Activated T-helper 2 cell treated with anti-CD3 and anti-CD28 coated beads, Interferon-gamma antibody, Interleukin-2, Interleukin-4, amounts not matched to agents 10 μg/mL and 5 μg/mL and 100 μg/mL, durations not matched to agents 14 hours and 24 hours and 36 hours (primary cell): ENCODE results near the gene SMIM41. TPM values are rescaled to one million over a fixed set of nuclear protein-coding genes. Genes with fewer than 3 reads are reported as not detected.

Source experiments
- DNase-seq: peaks from one replicate; pipeline ENCODE4 v3.0.0; 2021; ENCODE audit warnings: low spot score
- H3K27ac Mint-ChIP-seq: one replicate; pipeline ENCODE4 v1.8.0; 2021; ENCODE audit warnings: mixed read lengths
- H3K27me3 Mint-ChIP-seq: one replicate; pipeline ENCODE4 v1.8.0; 2021; ENCODE audit warnings: low read depth, mixed read lengths
- H3K36me3 Mint-ChIP-seq: one replicate; pipeline ENCODE4 v1.8.0; 2021; ENCODE audit warnings: low read depth, mixed read lengths
- H3K4me1 Mint-ChIP-seq: one replicate; pipeline ENCODE4 v1.8.0; 2021; ENCODE audit warnings: low read depth, mixed read lengths
- H3K4me3 Mint-ChIP-seq: one replicate; pipeline ENCODE4 v1.8.0; 2021; ENCODE audit warnings: low read depth, mild to moderate bottlenecking, moderate library complexity, mixed read lengths
- H3K9me3 Mint-ChIP-seq: one replicate; pipeline ENCODE4 v1.8.0; 2021; ENCODE audit warnings: mixed read lengths
- intact Hi-C: fragments of 100-400 bp; cut with micrococcal nuclease; formaldehyde crosslinking; loops from one replicate; pipeline ENCODE4 v1.15.1; 2023
- total RNA-seq: library from RNA; stranded (reverse); gene quantifications from 2 replicates; pipeline ENCODE4 v1.2.3, GENCODE V29; 2022

SMIM41 gene
- total RNA-seq, 1 donor from 2014 or later: 0.16 TPM

DNA sequence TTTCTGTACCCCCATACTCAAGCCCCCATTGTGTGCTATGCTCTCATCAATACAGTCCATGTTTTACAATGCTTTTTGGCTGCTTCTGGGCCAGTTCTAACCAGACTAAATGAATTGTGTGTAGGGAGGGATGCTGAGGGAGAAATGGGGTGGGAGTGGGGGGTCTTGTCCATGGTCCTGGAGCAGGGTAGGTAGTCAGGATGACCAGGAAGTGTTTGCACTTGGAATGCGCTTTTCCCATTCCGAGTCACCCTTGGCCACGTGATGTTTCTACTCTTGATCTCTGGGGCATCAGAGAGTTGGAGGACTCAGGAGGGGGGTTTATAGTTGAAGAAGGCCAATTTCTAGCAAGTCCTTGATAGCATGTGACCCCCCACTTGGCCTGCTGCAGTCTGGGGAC lies 1.2 kb upstream of the SMIM41 start:
- peaks cover 47% of the 10 kb centered on the region for H3K36me3 Mint-ChIP-seq
- intact Hi-C loops: no loop called here

DNA sequence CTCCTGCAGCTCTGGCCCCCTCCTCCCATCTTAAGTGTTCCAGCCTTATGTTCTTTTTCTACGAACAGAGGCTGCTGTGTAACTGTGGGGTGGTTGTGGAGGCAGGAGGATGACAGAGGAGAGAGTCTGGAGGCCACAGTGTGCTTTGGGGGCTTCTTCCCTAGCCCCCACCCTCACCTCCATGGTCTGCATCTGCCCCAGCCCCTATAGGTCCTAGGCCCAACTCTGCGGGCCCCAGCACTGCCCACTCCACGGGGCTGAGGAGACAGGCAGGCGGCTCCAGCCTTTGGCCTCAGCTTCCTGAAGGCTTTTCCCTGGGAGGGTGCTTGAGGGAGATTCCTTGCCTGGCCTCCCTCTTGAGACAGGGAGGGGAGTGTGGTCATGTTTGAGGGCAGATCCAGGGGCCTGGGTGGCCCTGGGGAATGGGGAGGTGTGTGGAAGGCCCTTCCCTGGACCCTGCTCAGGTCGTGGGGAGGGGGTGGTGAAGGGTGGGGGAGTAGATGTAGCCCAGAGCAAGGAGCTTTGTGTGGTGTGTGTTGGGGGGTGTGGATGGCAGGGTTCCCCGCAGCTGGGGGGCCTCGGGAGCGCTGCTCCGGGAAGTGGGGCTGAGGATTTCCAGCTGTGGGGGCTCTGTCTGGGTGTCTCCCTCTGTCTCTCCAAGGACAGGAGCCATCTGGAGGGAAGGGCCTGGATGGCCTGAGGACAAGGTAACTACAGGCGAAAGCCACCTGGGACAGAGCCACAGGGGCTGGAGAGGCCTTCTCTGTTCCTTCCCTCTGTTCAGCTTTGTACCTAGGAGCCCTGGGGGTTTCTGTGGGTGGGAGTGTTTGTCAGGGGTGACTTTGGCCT lies 1.1 kb downstream of the SMIM41 start:
- Mint-ChIP-seq H3K27me3 (no peaks in the 10 kb centered on the region), H3K36me3 (peaks cover 26% of the 10 kb centered on the region), H3K4me1 (peaks cover 4% of the 10 kb centered on the region), H3K9me3 (no peaks in the 10 kb centered on the region), H3K4me3 (no peak overlapping the region), H3K27ac (no peak overlapping the region)
- intact Hi-C loops: no loop called here
- DNase-seq: no peak

More for the DNA sequence above, 1.2 kb upstream of the SMIM41 start:
- Mint-ChIP-seq H3K27me3 (no peaks in the 10 kb centered on the region), H3K4me1 (peaks cover 8% of the 10 kb centered on the region), H3K9me3 (no peaks in the 10 kb centered on the region), H3K4me3 (no peak overlapping the region), H3K27ac (no peak overlapping the region)
- DNase-seq: no peak

DNA sequence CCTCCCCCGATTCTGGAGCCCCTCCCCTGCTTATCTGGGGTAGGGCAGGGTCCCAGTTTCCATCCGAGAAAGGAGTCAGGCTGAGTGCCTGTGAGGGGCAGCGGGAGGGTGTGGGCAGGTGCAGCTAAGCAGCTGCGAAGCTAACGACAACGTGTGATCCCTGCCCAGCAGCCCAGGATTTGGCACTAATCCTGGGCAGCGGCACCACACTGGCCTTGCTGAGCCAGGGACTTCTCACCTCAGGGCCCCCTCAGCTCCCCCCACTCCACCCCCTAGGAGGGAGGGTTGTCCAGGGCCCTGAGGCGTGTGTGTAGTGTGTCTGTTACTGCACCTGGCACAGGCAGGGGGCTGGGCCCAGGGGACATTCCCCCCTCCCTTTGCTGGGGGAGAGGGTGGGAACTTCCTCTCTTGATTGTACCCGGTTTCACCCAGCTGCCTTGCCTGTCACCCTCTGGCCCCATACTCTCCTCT lies 1.8 kb downstream of the SMIM41 start:
- no peak for DNase-seq
- H3K4me3 Mint-ChIP-seq: no peak overlapping the region
- H3K27ac Mint-ChIP-seq: no peak overlapping the region
- intact Hi-C loops: no loop called here
- H3K4me1 Mint-ChIP-seq: peaks cover 3% of the 10 kb centered on the region
- peaks cover 22% of the 10 kb centered on the region for H3K36me3 Mint-ChIP-seq
- H3K27me3 Mint-ChIP-seq: no peaks in the 10 kb centered on the region
- no peaks in the 10 kb centered on the region for H3K9me3 Mint-ChIP-seq

DNA sequence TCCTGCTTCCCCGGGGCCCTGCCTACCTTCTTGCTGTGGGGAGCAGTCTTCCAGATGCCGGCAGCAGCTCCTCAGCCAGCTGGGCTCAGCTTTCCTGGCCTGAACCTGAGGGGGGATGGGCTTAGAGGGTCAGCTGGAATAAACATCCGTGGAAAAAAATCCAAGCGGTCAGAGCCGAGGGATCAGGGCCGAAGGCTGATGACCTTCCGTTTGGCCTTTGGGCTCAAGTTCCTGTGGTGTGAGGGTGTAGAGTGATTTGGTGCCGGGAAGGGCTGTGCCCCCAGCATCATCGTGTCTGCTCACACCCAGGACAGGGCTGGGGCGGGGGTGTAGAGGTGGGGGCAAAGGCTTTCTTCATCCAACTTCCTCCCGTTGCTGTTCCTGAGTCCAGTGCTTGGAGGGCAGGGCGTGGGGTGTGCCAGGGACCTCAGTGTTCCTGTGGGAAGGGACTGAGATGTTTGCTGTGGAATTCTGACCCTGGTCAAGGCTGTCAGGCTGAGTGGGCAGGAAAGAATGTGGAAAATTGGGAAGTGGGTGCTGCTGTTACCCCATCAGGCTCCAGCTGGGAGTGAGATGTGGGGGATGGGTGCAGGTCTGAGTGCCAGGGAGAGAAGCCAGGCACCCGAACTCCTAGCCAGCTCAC lies 2.6 kb downstream of the SMIM41 start:
- intact Hi-C loops: no loop called here
- Mint-ChIP-seq H3K27ac (no peak overlapping the region), H3K27me3 (peaks cover 1% of the 10 kb centered on the region), H3K36me3 (peaks cover 14% of the 10 kb centered on the region), H3K4me3 (no peak overlapping the region), H3K9me3 (no peaks in the 10 kb centered on the region), H3K4me1 (peaks cover 3% of the 10 kb centered on the region)
- DNase-seq: no peak

DNA sequence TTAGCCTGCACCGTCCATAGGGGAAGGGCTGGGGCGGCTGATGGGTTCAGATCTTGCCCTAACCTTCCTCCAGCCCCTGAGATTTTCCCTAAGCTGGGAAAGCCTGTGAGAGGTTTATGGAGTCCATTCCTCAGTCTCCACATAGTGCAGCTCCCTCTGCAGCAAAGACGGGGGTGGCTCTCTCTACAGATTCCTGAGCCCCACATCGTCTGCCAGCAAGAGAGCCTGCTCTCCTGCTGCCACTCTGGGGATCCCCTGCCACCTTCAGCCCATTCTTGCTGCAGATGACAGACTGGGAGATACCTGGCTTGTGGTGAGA lies 3.1 kb downstream of the SMIM41 start:
- intact Hi-C loops: no loop called here
- peaks cover 3% of the 10 kb centered on the region for H3K4me1 Mint-ChIP-seq
- H3K9me3 Mint-ChIP-seq: no peaks in the 10 kb centered on the region
- H3K27me3 Mint-ChIP-seq: peaks cover 3% of the 10 kb centered on the region
- H3K27ac Mint-ChIP-seq: no peak overlapping the region
- no peak for DNase-seq
- H3K36me3 Mint-ChIP-seq: peaks cover 12% of the 10 kb centered on the region
- no peak overlapping the region for H3K4me3 Mint-ChIP-seq

DNA sequence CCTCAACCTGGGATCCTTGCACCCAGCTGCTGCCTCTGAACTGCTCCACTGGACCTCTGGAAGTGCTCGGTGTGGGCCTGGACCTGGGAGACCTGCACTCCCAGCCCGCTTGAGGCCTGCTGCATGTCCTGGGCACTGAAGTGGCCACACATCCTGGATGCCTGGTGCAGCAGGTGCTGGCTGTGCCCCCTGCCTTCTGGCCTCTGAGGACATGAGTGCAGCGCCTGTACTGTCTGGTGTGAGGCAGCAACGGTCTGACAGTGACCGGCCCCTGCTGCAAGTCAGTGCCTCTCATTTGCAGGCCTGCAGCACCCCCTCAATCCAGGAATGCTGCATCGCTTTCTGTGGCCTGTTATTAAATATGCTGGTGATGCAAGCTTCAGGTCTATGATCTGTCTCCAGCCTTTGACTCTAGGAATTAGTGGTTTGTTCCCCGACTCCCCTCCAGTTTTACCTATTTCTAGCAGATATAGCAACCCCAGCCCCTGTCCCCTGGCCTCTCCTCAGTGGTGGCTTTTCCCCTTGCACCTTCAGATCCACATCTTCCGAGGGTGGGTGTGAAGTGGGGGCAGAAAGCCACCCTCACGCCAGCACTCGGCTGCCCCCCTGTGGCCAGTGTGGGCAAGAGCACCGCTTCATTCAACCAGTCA lies 3.6 kb downstream of the SMIM41 start:
- no peaks in the 10 kb centered on the region for H3K9me3 Mint-ChIP-seq
- H3K36me3 Mint-ChIP-seq: peaks cover 7% of the 10 kb centered on the region
- H3K4me3 Mint-ChIP-seq: no peak overlapping the region
- peaks cover 8% of the 10 kb centered on the region for H3K27me3 Mint-ChIP-seq
- peak; percentile 43 for DNase-seq
- intact Hi-C loops: loop anchor here (1.0 kb wide), 1 partner anchor 58 kb away; no protein-coding TSS in a partner anchor
- no peak overlapping the region for H3K27ac Mint-ChIP-seq
- H3K4me1 Mint-ChIP-seq: peaks cover 3% of the 10 kb centered on the region

DNA sequence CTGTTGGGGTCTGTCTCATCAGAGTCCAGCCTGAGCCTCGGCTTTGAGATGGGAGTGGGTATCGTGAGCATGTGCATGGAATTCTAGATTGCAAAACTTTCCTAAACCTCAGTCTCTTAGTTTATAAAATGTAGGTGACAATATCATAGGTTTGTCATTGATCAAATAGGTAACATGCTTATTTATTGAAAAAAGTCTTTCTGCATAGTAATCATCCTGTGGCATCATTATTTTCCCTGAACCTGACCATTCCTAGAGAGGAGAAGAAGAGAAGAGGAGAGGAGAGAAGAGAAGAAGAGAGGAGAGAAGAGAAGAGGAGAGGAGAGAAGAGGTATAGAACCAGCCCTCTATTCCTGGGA lies 4.1 kb downstream of the SMIM41 start:
- H3K4me3 Mint-ChIP-seq: no peak overlapping the region
- intact Hi-C loops: loop anchor here (1.0 kb wide), 1 partner anchor 58 kb away; no protein-coding TSS in a partner anchor
- peaks cover 5% of the 10 kb centered on the region for H3K36me3 Mint-ChIP-seq
- DNase-seq: no peak
- H3K4me1 Mint-ChIP-seq: peaks cover 3% of the 10 kb centered on the region
- peaks cover 10% of the 10 kb centered on the region for H3K27me3 Mint-ChIP-seq
- no peak overlapping the region for H3K27ac Mint-ChIP-seq
- H3K9me3 Mint-ChIP-seq: no peaks in the 10 kb centered on the region

DNA sequence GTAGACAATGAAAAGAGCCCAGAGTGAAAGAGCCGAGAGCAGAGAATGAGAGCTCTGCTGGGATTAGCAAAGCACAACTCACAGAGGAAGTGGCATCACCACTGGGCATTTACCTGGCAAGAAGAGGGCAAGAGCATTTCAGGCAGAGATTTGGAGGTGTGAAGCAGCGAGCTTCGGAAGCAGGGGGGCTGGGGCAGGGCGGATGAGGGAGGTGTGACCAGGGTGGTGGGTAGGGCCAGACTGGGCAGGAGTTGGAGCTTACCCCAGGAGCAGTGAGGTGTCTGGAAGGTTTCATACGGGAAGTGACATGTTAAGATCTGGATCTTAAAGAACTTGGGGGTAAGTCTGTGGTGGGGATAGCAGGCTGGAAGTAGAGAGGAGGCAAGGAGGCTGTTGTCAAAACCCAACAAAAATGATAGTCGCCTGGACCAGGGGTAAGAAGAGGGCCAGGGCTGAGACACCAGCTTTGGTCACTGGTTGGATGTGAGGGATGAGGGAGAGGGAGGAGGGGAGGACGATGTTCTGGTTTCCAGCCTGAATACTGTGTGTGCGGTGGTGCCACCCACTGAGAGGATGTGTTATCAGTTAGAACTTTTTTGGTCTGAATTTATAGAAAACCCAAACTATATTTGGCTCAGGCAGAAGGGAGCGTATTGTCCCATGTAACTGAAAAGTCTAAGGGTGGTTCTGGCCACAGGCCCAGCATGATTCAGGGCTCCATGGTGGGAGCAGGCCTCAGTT lies 5.2 kb downstream of the SMIM41 start:
- Mint-ChIP-seq H3K36me3 (no peaks in the 10 kb centered on the region), H3K27ac (no peak overlapping the region), H3K9me3 (no peaks in the 10 kb centered on the region), H3K4me1 (peaks cover 3% of the 10 kb centered on the region), H3K4me3 (no peak overlapping the region), H3K27me3 (peaks cover 16% of the 10 kb centered on the region)
- no peak for DNase-seq
- intact Hi-C loops: no loop called here

DNA sequence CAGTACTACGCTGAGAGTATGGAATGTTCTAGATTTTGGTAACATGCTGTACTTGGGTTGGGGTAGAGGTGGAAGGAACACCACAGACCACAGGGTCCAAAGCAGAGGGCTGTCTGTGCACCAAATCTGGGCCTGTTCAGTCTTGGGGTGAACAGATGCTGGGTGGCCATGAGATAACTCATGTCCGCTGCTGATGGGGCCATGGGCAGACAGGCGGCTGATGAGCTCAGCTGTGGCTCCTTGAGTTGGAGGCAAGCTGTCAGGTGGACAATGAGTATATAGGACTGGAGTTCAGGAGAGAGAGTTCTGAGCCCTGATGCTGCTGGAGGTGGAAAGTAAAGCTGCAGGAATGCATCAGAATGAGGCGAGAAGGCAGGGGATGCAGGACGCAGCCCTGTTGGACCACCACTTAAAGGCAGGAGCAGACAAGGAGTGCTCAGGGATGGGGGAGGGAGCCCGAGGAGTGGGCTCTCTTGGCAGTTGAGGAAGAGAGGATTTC lies 6.2 kb downstream of the SMIM41 start:
- intact Hi-C loops: no loop called here

DNA sequence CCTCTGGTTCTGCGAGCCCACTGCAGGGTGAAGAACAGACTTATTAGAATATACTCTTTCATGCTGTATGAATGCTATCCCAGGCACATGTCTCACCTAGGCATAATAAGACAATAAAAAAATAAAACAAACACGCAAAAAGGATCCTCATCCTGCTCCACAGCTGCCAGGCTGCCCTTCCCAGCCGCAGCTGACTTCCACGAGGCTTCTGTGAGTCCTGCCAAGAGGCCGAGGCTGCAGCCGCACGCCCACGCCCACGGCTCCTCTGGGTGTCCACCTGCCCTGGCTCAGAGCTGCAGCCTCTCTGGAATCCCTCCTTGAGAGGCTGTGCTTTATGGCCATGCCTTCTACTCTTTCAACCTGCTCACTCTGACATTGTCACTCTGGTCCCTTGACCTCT lies 6.9 kb downstream of the SMIM41 start:
- Mint-ChIP-seq H3K4me3 (no peak overlapping the region), H3K4me1 (peaks cover 3% of the 10 kb centered on the region), H3K27ac (no peak overlapping the region), H3K9me3 (no peaks in the 10 kb centered on the region), H3K36me3 (no peaks in the 10 kb centered on the region), H3K27me3 (peaks cover 31% of the 10 kb centered on the region)
- no peak for DNase-seq
- intact Hi-C loops: no loop called here

More for the DNA sequence above, 6.2 kb downstream of the SMIM41 start:
- Mint-ChIP-seq H3K4me3 (no peak overlapping the region), H3K4me1 (peaks cover 3% of the 10 kb centered on the region), H3K27me3 (peaks cover 24% of the 10 kb centered on the region), H3K36me3 (no peaks in the 10 kb centered on the region), H3K27ac (no peak overlapping the region), H3K9me3 (no peaks in the 10 kb centered on the region)
- DNase-seq: no peak

DNA sequence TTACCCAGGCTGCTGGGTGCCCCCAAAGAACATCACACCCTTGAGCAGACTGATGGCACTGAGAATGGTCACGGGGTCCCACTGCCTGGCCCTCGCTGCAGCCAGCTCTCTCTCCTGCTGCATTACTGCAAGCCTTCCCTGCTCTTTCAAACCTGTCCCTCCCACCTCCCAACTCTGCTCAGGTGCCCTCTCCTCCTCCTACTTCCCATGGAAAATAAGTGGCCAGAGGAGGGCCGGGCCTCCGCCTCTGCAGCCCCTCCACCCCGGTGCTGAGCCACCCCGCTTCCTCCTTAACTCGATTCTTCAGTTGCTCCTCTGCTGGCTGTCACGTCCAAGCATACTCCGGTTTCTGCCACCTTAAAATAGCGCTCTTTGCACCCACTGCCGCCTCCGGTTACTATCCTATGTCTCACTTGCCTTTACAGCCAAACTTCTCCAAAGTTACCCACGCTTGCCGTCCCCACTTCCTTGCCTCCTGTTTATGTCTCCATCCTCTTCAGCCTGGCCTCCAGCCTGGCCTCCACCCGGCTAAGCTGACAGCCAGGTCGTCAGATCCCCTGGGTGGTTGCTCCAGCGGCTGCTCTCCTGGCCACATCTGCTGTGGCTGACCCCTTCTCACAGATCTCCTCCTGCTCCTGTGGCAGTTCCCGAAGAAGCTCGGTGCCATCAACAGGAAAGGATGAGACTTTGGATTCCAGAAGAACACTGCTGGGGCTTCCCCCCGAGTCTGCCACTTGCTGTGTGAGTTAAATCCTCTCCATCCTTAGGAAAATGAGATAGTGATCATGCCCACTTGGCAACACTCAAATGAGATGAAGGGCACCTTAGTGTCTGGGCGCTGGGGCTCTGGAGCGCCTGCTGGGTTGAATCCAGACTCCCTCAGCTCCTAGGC lies 7.7 kb downstream of the SMIM41 start:
- H3K36me3 Mint-ChIP-seq: no peaks in the 10 kb centered on the region
- H3K9me3 Mint-ChIP-seq: no peaks in the 10 kb centered on the region
- DNase-seq: no peak
- intact Hi-C loops: no loop called here
- H3K4me3 Mint-ChIP-seq: no peak overlapping the region
- H3K27ac Mint-ChIP-seq: no peak overlapping the region
- H3K27me3 Mint-ChIP-seq: peaks cover 39% of the 10 kb centered on the region
- peaks cover 3% of the 10 kb centered on the region for H3K4me1 Mint-ChIP-seq
